ENCODE measurements around the gene TFDP1. TPM values are rescaled to one million over a fixed set of nuclear protein-coding genes. Genes with fewer than 3 reads are reported as not detected.
"Not testable (repeated sequence)": the region's sequence is repeated elsewhere in the genome, so short reads cannot be mapped to it uniquely, and the experiment has no call there.

TFDP1 gene
- total and polyA plus RNA-seq, 10 donors, result 21.7 to 91.7 (median 51.7) TPM

GRCh38 chr13:113623491-113624234, 39.1 kb downstream of the TFDP1 start:
- DNase-seq, result peak; percentile 64
- TF ChIP-seq CTCF (IDR thresholded peaks at IDR 0.05 in 8 of 11, conservative IDR thresholded peaks at IDR 0.05 in 3 of 11) (no peak), POLR2AphosphoS5 (IDR thresholded peaks at IDR 0.05) (no peak), POLR2A (IDR thresholded peaks at IDR 0.05) (no peak)
- no peak overlapping the region for H3K27ac ChIP-seq
- intact Hi-C loops (cut with DNase I; ENCODE audit: low total_unique reads), result no loop called here
- H3K27me3 ChIP-seq (replicated peaks in 1 of 7), result no peaks in the 10 kb centered on the region
- no peak overlapping the region for H3K4me3 ChIP-seq
- peaks cover 0 to 76% (median 16%) of the 10 kb centered on the region in 6 donors for H3K36me3 ChIP-seq
- H3K9me3 ChIP-seq, result no peaks in the 10 kb centered on the region
- peaks cover 0 to 13% (median 0%) of the 10 kb centered on the region in 6 donors for H3K4me1 ChIP-seq
- 88 to 95% (median 91%) methylated on average over 9 to 20 of the region's 20 CpGs for WGBS, 5 donors

GRCh38 chr13:113624235-113624587, 39.7 kb downstream of the TFDP1 start:
- DNase-seq, result no peak
- WGBS, 5 donors, result 89 to 98% (median 94%) methylated on average over 9 of the region's 9 CpGs
- Histone ChIP-seq H3K36me3 (peaks cover 0 to 76% (median 18%) of the 10 kb centered on the region in 6 donors), H3K4me3 (no peak overlapping the region), H3K9me3 (no peaks in the 10 kb centered on the region), H3K27ac (no peak overlapping the region), H3K4me1 (peaks cover 0 to 13% (median 0%) of the 10 kb centered on the region in 6 donors), H3K27me3 (replicated peaks in 1 of 7) (no peaks in the 10 kb centered on the region)
- TF ChIP-seq POLR2A (IDR thresholded peaks at IDR 0.05) (no peak), CTCF (IDR thresholded peaks at IDR 0.05 in 8 of 11, conservative IDR thresholded peaks at IDR 0.05 in 3 of 11) (no peak), POLR2AphosphoS5 (IDR thresholded peaks at IDR 0.05) (no peak)
- intact Hi-C loops (cut with DNase I; ENCODE audit: low total_unique reads), result no loop called here

GRCh38 chr13:113624640-113625304, 40.2 kb downstream of the TFDP1 start:
- H3K4me3 ChIP-seq; DNase-seq; H3K27ac ChIP-seq; intact Hi-C loops (cut with DNase I; ENCODE audit: low total_unique reads); H3K9me3 ChIP-seq; H3K27me3 ChIP-seq (replicated peaks in 1 of 7): not testable (repeated sequence)
- peaks cover 0 to 76% (median 18%) of the 10 kb centered on the region in 6 donors for H3K36me3 ChIP-seq
- peaks cover 0 to 13% (median 0%) of the 10 kb centered on the region in 6 donors for H3K4me1 ChIP-seq
- WGBS, 5 donors, result 89 to 96% (median 93%) methylated on average over 14 of the region's 14 CpGs

GRCh38 chr13:113625965-113626721, 41.6 kb downstream of the TFDP1 start:
- no peaks in the 10 kb centered on the region for H3K9me3 ChIP-seq
- no peaks in the 10 kb centered on the region for H3K27me3 ChIP-seq (replicated peaks in 1 of 7)
- peak overlapping the region in 1 of 8 donors; percentile 26 for H3K27ac ChIP-seq
- peaks cover 0 to 81% (median 19%) of the 10 kb centered on the region in 6 donors for H3K36me3 ChIP-seq
- no peak overlapping the region for H3K4me3 ChIP-seq
- peaks cover 0 to 13% (median 0%) of the 10 kb centered on the region in 6 donors for H3K4me1 ChIP-seq
- peak; percentile 36 for DNase-seq
- intact Hi-C loops (cut with DNase I; ENCODE audit: low total_unique reads), result no loop called here
- no peak for TF ChIP-seq CTCF (IDR thresholded peaks at IDR 0.05 in 8 of 11, conservative IDR thresholded peaks at IDR 0.05 in 3 of 11)
- TF ChIP-seq POLR2A (IDR thresholded peaks at IDR 0.05), result no peak
- TF ChIP-seq POLR2AphosphoS5 (IDR thresholded peaks at IDR 0.05), result no peak
- WGBS, 5 donors, result 81 to 90% (median 83%) methylated on average over 24 of the region's 24 CpGs

Measured in spleen (tissue), 11 donors.